HepG2 (cell line): ENCODE data around the gene ATP2B3. TPM values are rescaled to one million over a fixed set of nuclear protein-coding genes. Genes with fewer than 3 reads are reported as not detected.

Experiments used
- ATAC-seq: fragments of 200-7000 bp; cut with Tn5 transposase; 3 replicates; pipeline ENCODE4 v1.9.1; 2020; ENCODE audit warnings: mild to moderate bottlenecking, moderate library complexity
- BruUV-seq: library from RNA; stranded (reverse); fragments of 400-500 nt; replicated peaks from 2 replicates; lab custom pipeline; 2021; lab: Mats Ljungman, UMichigan
- CTCF ChIA-PET: fragments of 300-600 bp; formaldehyde crosslinking; extraction: SDS; loops from one replicate; lab custom pipeline; 2021; ENCODE audit warnings: low total read pairs, inconsistent platforms, low intra/inter-chr PET ratio; lab: Yijun Ruan, JAX
- POLR2A ChIA-PET: fragments of 350-600 bp; sonication (Branson Sonifier 250); formaldehyde crosslinking; loops from one replicate; lab custom pipeline; 2020; ENCODE audit warnings: antibody characterized with exemption, inconsistent platforms; lab: Yijun Ruan, JAX
- DNase-seq: peaks from one replicate; pipeline ENCODE4 v3.0.0-alpha.2; 2015; ENCODE audit warnings: low spot score
- FAIRE-seq: peaks from 3 replicates; lab custom pipeline; 2011; peaks lifted over from hg19 to GRCh38; lab: Jason Lieb, UNC
- H2AFZ ChIP-seq: one replicate; pipeline ENCODE4 v1.6.1; 2011; ENCODE audit warnings: low read length, inconsistent platforms
- H3K27ac ChIP-seq: fragments of 300-600 bp; 3 replicates; pipeline ENCODE4 v1.8.0; 2011; ENCODE audit warnings: mixed run types, mild to moderate bottlenecking, mixed read lengths, low read length, inconsistent platforms; ENCODE audit not compliant: insufficient read depth; ENCODE audit errors: extremely low read length
- H3K27me3 ChIP-seq, 2 experiments: fragments of 200-600 bp in 1 of 2; 2 replicates in 1 of 2; 3 replicates in 1 of 2; pipeline versions ENCODE4 v1.6.0 to v1.8.0; 2011; ENCODE audit warnings: low read length in 2 of 2, mild to moderate bottlenecking in 2 of 2, moderate library complexity in 2 of 2, inconsistent platforms in 1 of 2; ENCODE audit not compliant: insufficient read depth in 2 of 2, control insufficient read depth in 1 of 2
- H3K36me3 ChIP-seq, 2 experiments: fragments of 200-600 bp in 1 of 2; replicated peaks in 1 of 2; 2 replicates in 1 of 2; 3 replicates in 1 of 2; pipeline versions ENCODE4 v1.5.1 to v1.8.0; 2011; ENCODE audit warnings: low read length in 2 of 2, inconsistent platforms in 1 of 2; ENCODE audit not compliant: insufficient read depth in 2 of 2, control insufficient read depth in 1 of 2
- H3K4me1 ChIP-seq: 2 replicates; pipeline ENCODE4 v1.5.1; 2012; ENCODE audit warnings: low read length, inconsistent platforms; ENCODE audit not compliant: insufficient read depth
- H3K4me2 ChIP-seq: 2 replicates; pipeline ENCODE4 v1.6.0; 2011; ENCODE audit warnings: low read depth, low read length, inconsistent platforms
- H3K4me3 ChIP-seq, 3 experiments: fragments of 200-600 bp in 1 of 3; sonication (generic), shearing (Covaris generic) in 1 of 3; replicated peaks in 1 of 3; 2 replicates each; pipeline ENCODE4 v1.5.1; 2011 to 2016; ENCODE audit warnings: low read length in 3 of 3, inconsistent platforms in 2 of 3, low read depth in 2 of 3, mild to moderate bottlenecking in 2 of 3, control low read depth in 1 of 3, mixed read lengths in 1 of 3; ENCODE audit not compliant: insufficient read depth in 1 of 3
- H3K79me2 ChIP-seq: one replicate; pipeline ENCODE4 v1.6.1; 2011; ENCODE audit warnings: low read length, inconsistent platforms; ENCODE audit not compliant: insufficient read depth
- H3K9ac ChIP-seq: 2 replicates; pipeline ENCODE4 v1.6.0; 2011; ENCODE audit warnings: mild to moderate bottlenecking, low read depth, low read length, inconsistent platforms; ENCODE audit not compliant: insufficient read depth
- H3K9me3 ChIP-seq: 2 replicates; pipeline ENCODE4 v1.5.1; 2012; ENCODE audit warnings: mild to moderate bottlenecking, low read length
- H4K20me1 ChIP-seq: 2 replicates; pipeline ENCODE4 v1.6.0; 2011; ENCODE audit warnings: inconsistent platforms, mild to moderate bottlenecking, low read length, moderate library complexity; ENCODE audit not compliant: insufficient read depth
- LCORL ChIP-seq, 2 experiments: fragments of 450-650 bp in 1 of 2; sonication (generic) in 1 of 2; formaldehyde crosslinking in 1 of 2; IDR thresholded peaks; 2 replicates each; pipeline versions ENCODE4 v1.5.0 to v1.6.1; 2017 to 2020; ENCODE audit warnings: antibody characterized with exemption in 1 of 2, missing genetic modification reagents in 1 of 2
- NCOR1 ChIP-seq: fragments of 200-600 bp; sonication (generic); IDR thresholded peaks from 2 replicates; pipeline ENCODE4 v1.7.0; 2017; ENCODE audit warnings: antibody characterized with exemption, low read length, borderline replicate concordance
- SRSF1 ChIP-seq: fragments of 200-400 bp; formaldehyde crosslinking; optimal IDR thresholded peaks from 2 replicates; pipeline ENCODE3; 2017; ENCODE audit warnings: mild to moderate bottlenecking, low read depth, low read length, moderate library complexity
- ZMYM2 ChIP-seq: sonication (generic); formaldehyde crosslinking; IDR thresholded peaks from 2 replicates; pipeline ENCODE4 v1.8.0; 2022; ENCODE audit warnings: mild to moderate bottlenecking, missing genetic modification reagents
- ZMYM4 ChIP-seq: sonication (generic); formaldehyde crosslinking; IDR thresholded peaks from 2 replicates; pipeline ENCODE4 v1.8.1; 2023; ENCODE audit warnings: mild to moderate bottlenecking, missing genetic modification reagents
- ZNF777 ChIP-seq: sonication (generic); formaldehyde crosslinking; IDR thresholded peaks from 2 replicates; pipeline ENCODE4 v1.4.0; 2020; ENCODE audit warnings: missing genetic modification reagents
- ZSCAN21 ChIP-seq: sonication (generic); formaldehyde crosslinking; IDR thresholded peaks from 2 replicates; pipeline ENCODE4 v1.8.0; 2022; ENCODE audit warnings: mild to moderate bottlenecking, missing genetic modification reagents, moderate library complexity, borderline replicate concordance
- WGBS: methylation state at CpG from one replicate; pipeline ENCODE4 v1.1.6; 2017; ENCODE audit warnings: low lambda C conversion rate; 5-methylcytosine and 5-hydroxymethylcytosine counted together
- in situ Hi-C: cut with HindIII; loops from 2 replicates; pipeline ENCODE4 v1.10.0; 2017; ENCODE audit warnings: low pct_unique_long_range_greater_than_20kb; ENCODE audit not compliant: extremely low pct_ligation_motif_present
- intact Hi-C: fragments of 100-400 bp; cut with micrococcal nuclease; formaldehyde crosslinking; loops from one replicate; pipeline ENCODE4 v1.10.0; 2022; ENCODE audit not compliant: unreplicated experiment
- polyA plus RNA-seq, 8 experiments: library from polyadenylated mRNA; depleted of rRNA in 3 of 8; stranded (reverse) in 7 of 8; unstranded in 1 of 8; fragments of >200 nt; fragmentation: Illumina TruSeq in 4 of 8; extraction: Trizol in 4 of 8; gene quantifications; 2 replicates each; pipeline versions ENCODE4 v1.2.1 to v1.2.3, GENCODE V29; 2011 to 2016; ENCODE audit warnings: low read depth in 4 of 8, missing spikeins in 1 of 8, mixed read lengths in 1 of 8; ENCODE audit not compliant: insufficient read depth in 1 of 8
- total RNA-seq, 5 experiments: library from RNA; depleted of rRNA; stranded (reverse); fragments of >200 nt; fragmentation: Illumina TruSeq; extraction: Trizol; gene quantifications; 2 replicates each; pipeline ENCODE4 v1.2.3, GENCODE V29; 2016; ENCODE audit warnings: low read depth in 1 of 5
- TF ChIP-seq, protein P1 (sequence below): sonication (generic); formaldehyde crosslinking; IDR thresholded peaks from 2 replicates; pipeline ENCODE4 v1.4.0; 2020; ENCODE audit warnings: missing genetic modification reagents, mild to moderate bottlenecking, borderline replicate concordance
- TF ChIP-seq, protein P2 (sequence below): sonication (generic); formaldehyde crosslinking; IDR thresholded peaks from 2 replicates; pipeline ENCODE4 v1.4.0; 2020; ENCODE audit warnings: missing genetic modification reagents
- TF ChIP-seq, protein P3 (sequence below): IDR thresholded peaks from 2 replicates; pipeline ENCODE4 v1.6.1; 2018; ENCODE audit warnings: missing genetic modification reagents

ATP2B3 gene
- total and polyA plus RNA-seq, 2 of the 13 experiments (the other 11 are each of a cell fraction or from before 2014, with no cell fraction given): not detected

DNA sequence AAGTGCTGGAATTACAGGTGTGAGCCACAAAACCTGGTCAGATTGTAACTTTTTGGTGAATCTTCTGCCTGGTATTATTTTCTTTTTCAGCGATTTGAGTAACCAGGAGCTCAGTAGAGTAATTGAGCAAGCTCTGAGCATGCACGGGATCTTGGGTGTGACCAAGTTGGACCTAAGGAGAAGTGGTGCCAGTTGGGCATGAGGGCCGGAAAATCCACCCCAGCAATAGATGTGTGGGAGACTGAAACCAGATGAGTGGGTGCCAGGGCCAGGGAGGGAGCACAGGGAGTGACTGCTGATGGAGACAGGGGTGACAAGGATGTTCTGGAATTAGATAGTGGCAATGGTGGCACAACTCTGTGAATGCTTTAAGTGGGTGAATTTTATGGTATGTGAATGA is 85.2 kb downstream of the ATP2B3 start:
- Histone ChIP-seq H3K4me1 (peaks cover 19% of the 10 kb centered on the region), H3K9ac (no peak overlapping the region), H2AFZ (no peak overlapping the region), H4K20me1 (no peaks in the 10 kb centered on the region), H3K36me3 (no peaks in the 10 kb centered on the region), H3K9me3 (no peaks in the 10 kb centered on the region), H3K4me3 (no peak overlapping the region), H3K27ac (no peak overlapping the region), H3K79me2 (peaks cover 8% of the 10 kb centered on the region), H3K27me3 (no peaks in the 10 kb centered on the region; a peak in 1 of 5 replicates), H3K4me2 (no peak overlapping the region)
- intact Hi-C loops (no loop called here), in situ Hi-C loops (no loop called here)
- DNase-seq (no peak), ATAC-seq (no peak), FAIRE-seq (no peak)
- TF ChIP-seq, protein P1, sequence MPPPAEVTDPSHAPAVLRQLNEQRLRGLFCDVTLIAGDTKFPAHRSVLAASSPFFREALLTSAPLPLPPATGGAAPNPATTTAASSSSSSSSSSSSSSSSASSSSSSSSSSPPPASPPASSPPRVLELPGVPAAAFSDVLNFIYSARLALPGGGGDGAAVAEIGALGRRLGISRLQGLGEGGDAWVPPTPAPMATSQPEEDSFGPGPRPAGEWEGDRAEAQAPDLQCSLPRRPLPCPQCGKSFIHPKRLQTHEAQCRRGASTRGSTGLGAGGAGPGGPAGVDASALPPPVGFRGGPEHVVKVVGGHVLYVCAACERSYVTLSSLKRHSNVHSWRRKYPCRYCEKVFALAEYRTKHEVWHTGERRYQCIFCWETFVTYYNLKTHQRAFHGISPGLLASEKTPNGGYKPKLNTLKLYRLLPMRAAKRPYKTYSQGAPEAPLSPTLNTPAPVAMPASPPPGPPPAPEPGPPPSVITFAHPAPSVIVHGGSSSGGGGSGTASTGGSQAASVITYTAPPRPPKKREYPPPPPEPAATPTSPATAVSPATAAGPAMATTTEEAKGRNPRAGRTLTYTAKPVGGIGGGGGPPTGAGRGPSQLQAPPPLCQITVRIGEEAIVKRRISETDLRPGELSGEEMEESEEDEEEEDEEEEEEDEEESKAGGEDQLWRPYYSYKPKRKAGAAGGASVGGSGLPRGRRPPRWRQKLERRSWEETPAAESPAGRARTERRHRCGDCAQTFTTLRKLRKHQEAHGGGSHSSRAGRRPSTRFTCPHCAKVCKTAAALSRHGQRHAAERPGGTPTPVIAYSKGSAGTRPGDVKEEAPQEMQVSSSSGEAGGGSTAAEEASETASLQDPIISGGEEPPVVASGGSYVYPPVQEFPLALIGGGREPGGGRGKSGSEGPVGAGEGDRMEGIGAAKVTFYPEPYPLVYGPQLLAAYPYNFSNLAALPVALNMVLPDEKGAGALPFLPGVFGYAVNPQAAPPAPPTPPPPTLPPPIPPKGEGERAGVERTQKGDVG (CRISPR knock-in tag): no peak
- TF ChIP-seq, protein P2, sequence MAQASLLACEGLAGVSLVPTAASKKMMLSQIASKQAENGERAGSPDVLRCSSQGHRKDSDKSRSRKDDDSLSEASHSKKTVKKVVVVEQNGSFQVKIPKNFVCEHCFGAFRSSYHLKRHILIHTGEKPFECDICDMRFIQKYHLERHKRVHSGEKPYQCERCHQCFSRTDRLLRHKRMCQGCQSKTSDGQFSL (CRISPR knock-in tag): no peak
- TF ChIP-seq ZMYM2 (no peak), SRSF1 (no peak), ZSCAN21 (CRISPR knock-in tag) (no peak), LCORL (IDR thresholded peaks at IDR 0.05) (no peak), LCORL (CRISPR knock-in tag; IDR thresholded peaks at IDR 0.05) (no peak), NCOR1 (no peak), ZMYM4 (CRISPR knock-in tag) (no peak), ZNF777 (CRISPR knock-in tag) (no peak)
- TF ChIP-seq, protein P3, sequence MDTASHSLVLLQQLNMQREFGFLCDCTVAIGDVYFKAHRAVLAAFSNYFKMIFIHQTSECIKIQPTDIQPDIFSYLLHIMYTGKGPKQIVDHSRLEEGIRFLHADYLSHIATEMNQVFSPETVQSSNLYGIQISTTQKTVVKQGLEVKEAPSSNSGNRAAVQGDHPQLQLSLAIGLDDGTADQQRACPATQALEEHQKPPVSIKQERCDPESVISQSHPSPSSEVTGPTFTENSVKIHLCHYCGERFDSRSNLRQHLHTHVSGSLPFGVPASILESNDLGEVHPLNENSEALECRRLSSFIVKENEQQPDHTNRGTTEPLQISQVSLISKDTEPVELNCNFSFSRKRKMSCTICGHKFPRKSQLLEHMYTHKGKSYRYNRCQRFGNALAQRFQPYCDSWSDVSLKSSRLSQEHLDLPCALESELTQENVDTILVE: no peak
- no TSS peak for BruUV-seq
- POLR2A ChIA-PET: no interaction called here
- 85% methylated on average over 2 of the region's 3 CpGs for WGBS
- CTCF ChIA-PET: no interaction called here
